Stimulated activated naive B cell treated with anti-CD40 and anti-IgM and Interleukin-4, amounts not matched to agents 10 μg/mL and 1 μg/mL and 100 μg/mL, for 72 hours (primary cell): ENCODE results near the gene ABI2.
"Not testable (repeated sequence)": the region's sequence is repeated elsewhere in the genome, so short reads cannot be mapped to it uniquely, and the experiment has no call there.

ENCODE experiments used
- ATAC-seq, 2 donors: fragments of 150-1000 bp; cut with Tn5 transposase; replicated peaks; 2 replicates each; pipeline ENCODE4 v1.10.0; 2021; ENCODE audit warnings: moderate library complexity in 1 of 2
- DNase-seq: peaks from one replicate; pipeline ENCODE4 v3.0.0; 2021
- H3K27ac Mint-ChIP-seq: one replicate; pipeline ENCODE4 v1.8.0; 2022; ENCODE audit warnings: mild to moderate bottlenecking, mixed read lengths
- H3K27me3 Mint-ChIP-seq, 2 donors: one replicate each; pipeline ENCODE4 v1.8.0; 2022; ENCODE audit warnings: mixed read lengths in 2 of 2
- H3K36me3 Mint-ChIP-seq, 2 donors: one replicate each; pipeline ENCODE4 v1.8.0; 2022; ENCODE audit warnings: mixed read lengths in 2 of 2, mild to moderate bottlenecking in 1 of 2
- H3K4me1 Mint-ChIP-seq, 2 donors: one replicate each; pipeline ENCODE4 v1.8.0; 2022; ENCODE audit warnings: mixed read lengths in 2 of 2, mild to moderate bottlenecking in 1 of 2
- H3K4me3 Mint-ChIP-seq, 2 donors: one replicate each; pipeline ENCODE4 v1.8.0; 2022; ENCODE audit warnings: mild to moderate bottlenecking in 2 of 2, mixed read lengths in 2 of 2, moderate library complexity in 1 of 2
- H3K9me3 Mint-ChIP-seq, 2 donors: one replicate each; pipeline ENCODE4 v1.8.0; 2022; ENCODE audit warnings: mixed read lengths in 2 of 2, mild to moderate bottlenecking in 1 of 2

ABI2 gene

GRCh38 chr2:203376173-203376572 lies 48.0 kb downstream of the ABI2 start:
- no peaks in the 10 kb centered on the region for H3K27me3 Mint-ChIP-seq
- H3K9me3 Mint-ChIP-seq = no peaks in the 10 kb centered on the region
- no peak for DNase-seq
- H3K4me3 Mint-ChIP-seq = no peak overlapping the region
- no peaks in the 10 kb centered on the region for H3K4me1 Mint-ChIP-seq
- H3K27ac Mint-ChIP-seq = no peak overlapping the region
- H3K36me3 Mint-ChIP-seq = peaks cover 2 to 15% of the 10 kb centered on the region in 2 donors
- no peak for ATAC-seq

- Mint-ChIP-seq H3K4me3 (no peak overlapping the region), H3K27me3 (no peaks in the 10 kb centered on the region), H3K36me3 (peaks cover 7 to 23% of the 10 kb centered on the region in 2 donors), H3K27ac (no peak overlapping the region), H3K9me3 (no peaks in the 10 kb centered on the region), H3K4me1 (peaks cover 0 to 2% of the 10 kb centered on the region in 2 donors)
- DNase-seq (no peak), ATAC-seq (no peak)
Observed at GRCh38 chr2:203379156-203379555, 51.0 kb downstream of the ABI2 start.

- peaks cover 14 to 22% of the 10 kb centered on the region in 2 donors for H3K36me3 Mint-ChIP-seq
- no peak for DNase-seq
- H3K4me1 Mint-ChIP-seq = peaks cover 0 to 2% of the 10 kb centered on the region in 2 donors
- H3K9me3 Mint-ChIP-seq = no peaks in the 10 kb centered on the region
- H3K27me3 Mint-ChIP-seq = no peaks in the 10 kb centered on the region
- ATAC-seq = no peak
- H3K27ac Mint-ChIP-seq = no peak overlapping the region
- no peak overlapping the region for H3K4me3 Mint-ChIP-seq
Observed at GRCh38 chr2:203383038-203383437, 54.8 kb downstream of the ABI2 start.

GRCh38 chr2:203388153-203388552 lies 60.0 kb downstream of the ABI2 start:
- H3K9me3 Mint-ChIP-seq, DNase-seq, H3K27me3 Mint-ChIP-seq, H3K4me3 Mint-ChIP-seq, ATAC-seq, H3K27ac Mint-ChIP-seq, H3K4me1 Mint-ChIP-seq: not testable (repeated sequence)
- H3K36me3 Mint-ChIP-seq = peaks cover 10 to 16% of the 10 kb centered on the region in 2 donors

GRCh38 chr2:203394519-203395227 lies 66.5 kb downstream of the ABI2 start:
- no peaks in the 10 kb centered on the region for H3K27me3 Mint-ChIP-seq
- peaks cover 20 to 34% of the 10 kb centered on the region in 2 donors for H3K36me3 Mint-ChIP-seq
- DNase-seq = no peak
- H3K9me3 Mint-ChIP-seq = peaks cover 3 to 4% of the 10 kb centered on the region in 2 donors
- ATAC-seq = no peak
- no peak overlapping the region for H3K4me3 Mint-ChIP-seq
- no peaks in the 10 kb centered on the region for H3K4me1 Mint-ChIP-seq
- H3K27ac Mint-ChIP-seq = no peak overlapping the region

- no peak for DNase-seq
- no peak for ATAC-seq
- Mint-ChIP-seq H3K27ac (no peak overlapping the region), H3K27me3 (no peaks in the 10 kb centered on the region), H3K4me3 (no peak overlapping the region), H3K4me1 (no peaks in the 10 kb centered on the region), H3K9me3 (peaks cover 3 to 4% of the 10 kb centered on the region in 2 donors), H3K36me3 (peaks cover 20 to 34% of the 10 kb centered on the region in 2 donors)
Observed at GRCh38 chr2:203395858-203396257, 67.7 kb downstream of the ABI2 start.

- Mint-ChIP-seq H3K27me3 (no peaks in the 10 kb centered on the region), H3K4me1 (no peaks in the 10 kb centered on the region), H3K9me3 (peaks cover 3 to 4% of the 10 kb centered on the region in 2 donors), H3K4me3 (no peak overlapping the region), H3K27ac (no peak overlapping the region), H3K36me3 (peaks cover 25 to 38% of the 10 kb centered on the region in 2 donors)
- DNase-seq (no peak), ATAC-seq (no peak)
Observed at GRCh38 chr2:203396667-203397066, 68.5 kb downstream of the ABI2 start.

- H3K36me3 Mint-ChIP-seq = peaks cover 25 to 35% of the 10 kb centered on the region in 2 donors
- no peak for ATAC-seq
- H3K4me3 Mint-ChIP-seq = no peak overlapping the region
- DNase-seq = no peak
- no peaks in the 10 kb centered on the region for H3K27me3 Mint-ChIP-seq
- H3K9me3 Mint-ChIP-seq = peaks cover 3 to 4% of the 10 kb centered on the region in 2 donors
- H3K27ac Mint-ChIP-seq = no peak overlapping the region
- no peaks in the 10 kb centered on the region for H3K4me1 Mint-ChIP-seq
Observed at GRCh38 chr2:203399031-203399430, 70.8 kb downstream of the ABI2 start.

GRCh38 chr2:203400805-203401585 lies 72.8 kb downstream of the ABI2 start:
- DNase-seq = no peak
- Mint-ChIP-seq H3K4me1 (no peaks in the 10 kb centered on the region), H3K27ac (peak overlapping the region; percentile 1), H3K36me3 (peaks cover 30 to 40% of the 10 kb centered on the region in 2 donors), H3K9me3 (peaks cover 3 to 4% of the 10 kb centered on the region in 2 donors), H3K4me3 (no peak overlapping the region), H3K27me3 (no peaks in the 10 kb centered on the region)
- no peak for ATAC-seq

- no peaks in the 10 kb centered on the region for H3K27me3 Mint-ChIP-seq
- no peaks in the 10 kb centered on the region for H3K9me3 Mint-ChIP-seq
- H3K27ac Mint-ChIP-seq = no peak overlapping the region
- DNase-seq (no peak), ATAC-seq (no peak)
- peaks cover 27 to 46% of the 10 kb centered on the region in 2 donors for H3K36me3 Mint-ChIP-seq
- H3K4me3 Mint-ChIP-seq = no peak overlapping the region
- H3K4me1 Mint-ChIP-seq = no peaks in the 10 kb centered on the region
Observed at GRCh38 chr2:203404996-203405395, 76.8 kb downstream of the ABI2 start.

- Mint-ChIP-seq H3K27me3 (no peaks in the 10 kb centered on the region), H3K9me3 (no peaks in the 10 kb centered on the region), H3K4me3 (no peak overlapping the region), H3K36me3 (peaks cover 23 to 59% of the 10 kb centered on the region in 2 donors), H3K27ac (no peak overlapping the region), H3K4me1 (no peaks in the 10 kb centered on the region)
- no peak for DNase-seq
- no peak for ATAC-seq
Observed at GRCh38 chr2:203407496-203407895, 79.3 kb downstream of the ABI2 start.

- ATAC-seq (no peak), DNase-seq (no peak)
- Mint-ChIP-seq H3K4me1 (no peaks in the 10 kb centered on the region), H3K9me3 (peaks cover 1 to 3% of the 10 kb centered on the region in 2 donors), H3K36me3 (peaks cover 19 to 58% of the 10 kb centered on the region in 2 donors), H3K27ac (no peak overlapping the region), H3K4me3 (no peak overlapping the region), H3K27me3 (no peaks in the 10 kb centered on the region)
Observed at GRCh38 chr2:203412546-203413331, 84.5 kb downstream of the ABI2 start.

- peaks cover 4 to 11% of the 10 kb centered on the region in 2 donors for H3K9me3 Mint-ChIP-seq
- no peaks in the 10 kb centered on the region for H3K27me3 Mint-ChIP-seq
- no peak overlapping the region for H3K4me3 Mint-ChIP-seq
- H3K4me1 Mint-ChIP-seq = no peaks in the 10 kb centered on the region
- ATAC-seq (no peak), DNase-seq (no peak)
- H3K36me3 Mint-ChIP-seq = peaks cover 30 to 68% of the 10 kb centered on the region in 2 donors
- H3K27ac Mint-ChIP-seq = no peak overlapping the region
Observed at GRCh38 chr2:203413796-203414195, 85.6 kb downstream of the ABI2 start.

GRCh38 chr2:203418271-203418670 lies 90.1 kb downstream of the ABI2 start:
- no peak for DNase-seq
- H3K9me3 Mint-ChIP-seq = peaks cover 4 to 11% of the 10 kb centered on the region in 2 donors
- no peak for ATAC-seq
- no peak overlapping the region for H3K4me3 Mint-ChIP-seq
- no peaks in the 10 kb centered on the region for H3K4me1 Mint-ChIP-seq
- no peaks in the 10 kb centered on the region for H3K27me3 Mint-ChIP-seq
- H3K36me3 Mint-ChIP-seq = peaks cover 44 to 52% of the 10 kb centered on the region in 2 donors
- no peak overlapping the region for H3K27ac Mint-ChIP-seq
